ENCODE measurements around the gene CTXND1. TPM values are rescaled to one million over a fixed set of nuclear protein-coding genes. Genes with fewer than 3 reads are reported as not detected.
"Not testable (repeated sequence)": the region's sequence is repeated elsewhere in the genome, so short reads cannot be mapped to it uniquely, and the experiment has no call there.

The CTXND1 gene
- polyA plus RNA-seq (ENCODE audit: insufficient read length in 12 of 12) = 1 to 10 TPM in 5 of 12 donors, under 1 TPM in 6, not detected in 1; 0.69 to 2.1 (median 0.93) TPM
- long read RNA-seq, donor 1, full-length matches to known transcripts = 4 of 4 reads
- long read RNA-seq, donor 1, partial matches to known transcripts = 0 of 4 reads
- long read RNA-seq, donor 1, other reads (novel, unspliced or antisense) = 0 of 4 reads
- long read RNA-seq, donor 2 = 0 reads
- long read RNA-seq, donor 3 = 0 reads
- long read RNA-seq, donor 4 = 0 reads
- long read RNA-seq, donor 5 = 0 reads
- long read RNA-seq, donor 6 = 0 reads
- long read RNA-seq, donor 7 = 0 reads
- long read RNA-seq, donor 8 = 0 reads
- long read RNA-seq, donor 9 = 0 reads
- long read RNA-seq, donor 10 = 0 reads
- long read RNA-seq, donor 11 = 0 reads

- no peak for DNase-seq
These were observed at the start of gene CTXND1 for GRCh38 chr15:80252121-80252518. CTXND1 (minus strand) TSS chr15:80252213; CDS start chr15:80201949, 50,264 bp downstream.

GRCh38 chr15:80301472-80301871 lies 49.5 kb upstream of the CTXND1 start:
- no peak for DNase-seq

DNA sequence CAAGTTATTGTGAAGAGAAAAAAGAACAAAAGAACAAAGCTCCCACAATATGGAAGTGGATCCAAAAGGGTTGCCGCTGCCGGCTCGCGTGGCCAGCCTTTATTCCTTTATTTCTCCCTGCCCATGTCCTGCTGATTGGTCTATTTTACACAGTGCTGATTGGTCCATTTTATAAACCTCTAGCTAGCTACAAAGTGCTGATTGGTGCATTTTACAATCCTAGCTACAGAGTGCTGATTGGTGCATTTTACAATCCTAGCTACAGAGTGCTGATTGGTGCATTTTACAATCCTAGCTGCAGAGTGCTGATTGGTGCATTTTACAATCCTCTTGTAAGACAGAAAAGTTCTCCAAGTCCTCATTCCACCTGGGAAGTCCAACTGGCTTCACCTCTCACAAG lies 43.8 kb upstream of the CTXND1 start:
- DNase-seq = not testable (repeated sequence)

DNA sequence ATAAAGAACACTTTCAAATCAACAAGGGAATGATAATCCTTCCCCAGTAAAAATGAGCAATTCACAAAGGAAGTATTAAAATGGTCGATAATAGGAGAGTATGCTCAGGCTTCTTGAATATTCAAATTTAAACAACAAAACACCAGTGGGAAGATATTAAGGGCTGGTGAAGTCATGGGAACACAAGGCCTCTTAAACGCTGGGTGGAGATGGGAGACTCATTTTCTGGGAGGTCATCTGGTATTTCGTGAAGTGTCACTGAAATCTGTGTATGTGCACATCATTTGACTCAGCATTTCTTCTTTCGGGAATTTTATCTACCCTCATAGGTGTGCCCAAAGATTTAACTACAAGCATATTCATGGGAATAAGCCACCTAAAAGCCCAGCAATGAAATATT lies 40.1 kb upstream of the CTXND1 start:
- DNase-seq = no peak

DNA sequence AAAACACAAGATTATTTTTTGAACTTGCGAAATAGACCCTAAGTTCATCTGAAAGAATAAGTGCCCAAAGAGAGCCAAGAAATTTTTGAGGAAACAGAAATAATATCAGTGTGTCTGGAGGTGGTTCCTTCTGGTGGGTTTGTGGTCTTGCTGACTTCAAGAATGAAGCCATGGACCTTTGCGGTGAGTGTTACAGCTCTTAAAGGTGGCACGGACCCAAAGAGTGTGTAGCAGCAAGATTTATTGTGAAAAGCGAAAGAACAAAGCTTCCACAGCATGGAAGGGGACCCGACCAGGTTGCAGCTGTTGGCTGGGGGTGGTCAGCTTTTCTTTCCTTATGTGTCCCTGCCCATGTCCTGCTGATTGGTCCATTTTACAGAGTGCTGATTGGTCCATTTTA lies 38.9 kb upstream of the CTXND1 start:
- not testable (repeated sequence) for DNase-seq

DNA sequence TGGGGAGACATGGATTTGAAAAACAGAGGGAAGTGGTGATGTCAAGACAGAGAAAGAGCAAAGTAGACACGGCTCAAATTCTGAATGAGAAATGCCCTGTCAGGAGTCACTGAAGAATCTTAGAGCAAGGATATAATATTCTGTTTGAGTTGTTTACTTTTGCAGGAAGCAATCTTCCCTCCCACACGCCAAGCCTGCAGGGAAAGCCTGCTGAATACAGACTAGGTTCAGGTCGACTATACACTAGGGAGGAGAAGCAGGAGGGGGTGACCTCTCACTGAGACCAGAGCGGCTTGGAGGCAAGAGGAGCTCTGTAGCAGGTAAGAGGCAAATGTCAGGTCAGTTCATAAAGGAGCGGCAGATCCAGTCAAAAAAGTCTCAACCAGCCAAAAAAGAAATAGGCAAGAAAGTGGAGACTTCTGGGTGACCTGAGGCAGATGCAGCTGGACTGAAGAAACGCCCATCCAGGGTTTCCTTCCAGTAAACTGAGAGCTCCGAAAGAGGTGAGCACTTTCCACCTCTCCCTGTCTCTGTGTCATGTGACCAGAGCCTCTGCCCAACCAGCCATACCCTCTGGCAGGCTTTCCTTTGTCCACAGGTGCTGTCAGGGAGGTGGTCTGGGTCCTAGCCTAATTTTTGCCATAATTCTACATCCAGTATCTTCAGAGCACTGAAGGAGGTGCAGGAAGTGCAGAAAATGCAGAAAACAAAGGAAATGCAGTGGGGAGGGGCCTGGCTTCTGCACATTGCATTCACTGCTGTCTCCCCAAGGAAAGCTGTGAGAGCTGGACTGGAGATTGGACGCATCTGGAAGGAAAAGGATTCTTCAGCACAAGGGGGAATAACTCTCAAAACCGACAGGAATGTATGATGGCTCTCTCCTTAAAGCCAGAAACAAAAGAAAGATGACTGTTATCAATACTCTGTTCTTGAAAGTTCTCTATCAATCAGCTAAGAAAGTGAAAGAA lies 37.8 kb upstream of the CTXND1 start:
- peak; percentile 39 for DNase-seq

GRCh38 chr15:80288131-80288530 lies 36.1 kb upstream of the CTXND1 start:
- no peak for DNase-seq

DNA sequence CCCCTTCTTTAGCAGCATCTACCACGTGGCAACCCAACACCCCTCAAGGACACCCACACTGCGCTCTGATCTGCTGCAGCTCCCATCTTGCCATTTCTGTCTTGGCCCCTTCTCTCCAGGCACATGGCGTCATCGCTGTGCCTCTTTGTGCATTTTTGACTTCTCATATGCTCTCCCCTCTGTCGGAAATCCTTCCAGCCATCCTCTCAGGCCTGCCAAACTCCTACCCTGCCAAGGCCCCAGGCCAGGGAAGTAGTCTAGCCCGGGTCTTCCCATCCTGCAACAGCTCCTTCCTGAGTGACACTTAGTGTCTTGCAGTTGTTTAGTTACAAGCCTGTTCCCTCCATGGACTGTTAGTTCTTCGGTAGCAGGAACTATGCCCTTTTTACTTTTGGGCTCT lies 34.0 kb upstream of the CTXND1 start:
- DNase-seq = no peak

GRCh38 chr15:80285379-80285778 lies 33.4 kb upstream of the CTXND1 start:
- DNase-seq = no peak

DNA sequence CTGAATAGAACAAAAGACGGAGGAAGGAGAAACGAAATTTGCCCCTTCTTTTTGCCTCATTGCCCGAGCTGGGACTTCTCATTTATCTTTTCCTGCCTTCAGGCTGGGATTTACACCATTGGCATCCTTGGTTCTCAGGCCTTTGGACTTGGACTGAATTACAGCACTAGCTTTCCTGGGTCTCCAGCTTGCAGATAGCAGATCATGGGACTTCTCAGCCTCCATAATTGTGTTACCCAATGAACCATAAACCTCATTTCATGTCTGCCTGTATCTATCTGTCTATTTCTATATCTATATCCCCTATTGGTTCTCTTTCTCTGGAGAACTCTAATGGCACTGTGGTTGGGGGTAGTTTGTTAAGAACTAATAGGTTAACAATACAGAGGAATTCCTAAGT lies 31.5 kb upstream of the CTXND1 start:
- DNase-seq = no peak

DNA sequence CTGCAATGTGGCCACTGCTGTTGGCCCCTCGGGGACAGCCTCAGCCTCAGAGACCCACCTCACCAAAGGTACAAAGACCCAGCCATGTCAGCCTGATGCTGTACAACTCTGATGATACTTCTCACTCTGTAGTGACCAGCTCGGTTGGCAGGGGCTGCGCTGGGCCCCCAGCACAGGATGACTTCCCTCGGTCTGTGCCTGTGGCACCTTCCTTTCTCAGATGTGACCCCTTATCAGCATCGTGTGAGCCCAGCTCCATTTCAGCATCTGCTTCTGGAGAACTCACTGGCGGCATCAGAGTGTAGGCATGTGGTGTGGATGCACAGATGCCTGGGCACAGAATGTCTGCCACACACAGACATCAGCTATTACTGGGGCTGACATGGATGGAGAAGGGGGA lies 25.1 kb upstream of the CTXND1 start:
- DNase-seq = no peak

DNA sequence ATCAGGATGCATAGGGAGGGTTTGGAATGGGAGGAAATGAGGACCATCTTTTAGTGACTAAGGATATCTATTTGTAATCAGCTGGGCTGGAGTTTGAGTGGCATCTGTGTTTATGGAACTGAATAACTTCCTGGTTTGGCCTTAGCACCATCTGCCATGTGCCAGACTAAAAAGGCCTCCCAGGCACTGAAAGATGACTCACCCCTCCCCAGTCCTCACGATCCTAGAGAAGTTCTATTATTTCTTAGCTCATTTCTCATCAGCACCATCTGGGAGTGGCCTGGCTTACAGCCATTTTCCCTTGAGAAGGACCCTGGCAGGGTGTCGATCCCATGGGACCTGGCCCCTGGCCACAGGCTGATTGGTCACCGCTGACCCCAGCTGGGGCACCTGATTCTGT lies 23.9 kb upstream of the CTXND1 start:
- no peak for DNase-seq

- no peak for DNase-seq
These were observed 23.0 kb upstream of the CTXND1 start for GRCh38 chr15:80274996-80275395.

DNA sequence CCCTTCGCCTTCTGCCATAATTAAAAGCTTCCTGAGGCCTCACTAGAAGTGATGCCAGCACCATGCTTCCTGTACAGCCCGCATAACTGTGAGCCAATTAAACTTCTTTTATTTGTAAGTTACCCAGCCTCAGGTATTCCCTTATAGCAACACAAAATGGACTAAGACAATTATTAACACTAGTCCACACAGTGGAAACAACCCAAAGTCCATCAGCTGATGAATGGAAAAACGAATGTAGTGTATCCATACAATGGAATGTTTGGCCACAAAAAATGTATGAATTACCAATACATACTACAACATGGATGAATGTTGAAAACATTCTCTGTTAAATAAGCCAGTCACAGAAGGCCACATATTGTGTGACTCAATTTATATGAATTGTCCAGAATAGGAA lies 22.5 kb upstream of the CTXND1 start:
- DNase-seq = no peak

- DNase-seq = no peak
These were observed 21.0 kb upstream of the CTXND1 start for GRCh38 chr15:80272987-80273386.

- DNase-seq = no peak
These were observed 18.5 kb upstream of the CTXND1 start for GRCh38 chr15:80270472-80270871.

GRCh38 chr15:80268101-80268500 lies 16.1 kb upstream of the CTXND1 start:
- no peak for DNase-seq

- no peak for DNase-seq
These were observed 15.6 kb upstream of the CTXND1 start for GRCh38 chr15:80267658-80268057.

GRCh38 chr15:80266745-80267144 lies 14.7 kb upstream of the CTXND1 start:
- DNase-seq = no peak

DNA sequence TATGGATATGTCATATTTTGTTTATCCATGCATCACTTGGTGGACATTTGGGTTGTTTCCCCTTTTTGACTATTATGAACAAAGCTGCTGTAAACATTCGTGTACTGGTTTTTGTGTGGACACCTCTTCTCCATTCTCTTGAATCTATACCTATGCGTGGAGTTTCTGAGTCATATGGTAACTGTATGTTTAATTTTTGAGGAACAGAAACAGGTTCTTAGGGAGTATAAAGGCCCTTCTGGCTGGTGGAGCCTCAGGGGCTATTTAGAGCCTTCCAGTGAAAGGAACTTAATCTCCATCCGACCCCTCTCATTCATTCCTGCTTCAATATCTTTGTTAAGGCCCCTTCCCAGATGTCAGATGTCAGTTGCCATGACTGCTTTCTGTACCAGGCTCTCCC lies 14.1 kb upstream of the CTXND1 start:
- no peak for DNase-seq

- no peak for DNase-seq
These were observed 13.0 kb upstream of the CTXND1 start for GRCh38 chr15:80265021-80265420.

- no peak for DNase-seq
These were observed 12.0 kb upstream of the CTXND1 start for GRCh38 chr15:80264031-80264430.

DNA sequence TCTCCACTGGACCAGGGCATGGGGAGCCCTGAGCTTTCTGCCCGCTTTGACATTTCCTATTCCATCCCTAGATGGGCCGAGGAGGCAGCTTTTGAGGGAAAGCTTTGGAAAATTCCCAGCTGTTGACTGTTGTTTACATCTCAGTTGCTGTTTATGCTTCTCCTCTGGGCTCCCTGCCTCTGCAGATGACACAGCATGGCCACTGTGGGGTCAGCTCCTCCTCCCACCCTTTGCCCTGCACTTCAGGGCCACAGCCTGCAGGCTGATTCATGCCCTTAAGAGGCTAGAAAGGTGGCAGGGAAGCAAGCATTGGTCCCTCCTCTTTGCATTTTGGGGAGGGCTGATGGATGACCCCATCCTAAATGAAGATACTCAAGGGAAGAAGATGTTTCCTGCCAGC lies 8.5 kb upstream of the CTXND1 start:
- no peak for DNase-seq

Data from muscle of arm (tissue), 14 donors.